ENCODE data around the gene LMBR1. TPM values are rescaled to one million over a fixed set of nuclear protein-coding genes. Genes with fewer than 3 reads are reported as not detected.

Gene LMBR1
- total RNA-seq, 1 donor from 2014 or later = 49.7 TPM

DNA sequence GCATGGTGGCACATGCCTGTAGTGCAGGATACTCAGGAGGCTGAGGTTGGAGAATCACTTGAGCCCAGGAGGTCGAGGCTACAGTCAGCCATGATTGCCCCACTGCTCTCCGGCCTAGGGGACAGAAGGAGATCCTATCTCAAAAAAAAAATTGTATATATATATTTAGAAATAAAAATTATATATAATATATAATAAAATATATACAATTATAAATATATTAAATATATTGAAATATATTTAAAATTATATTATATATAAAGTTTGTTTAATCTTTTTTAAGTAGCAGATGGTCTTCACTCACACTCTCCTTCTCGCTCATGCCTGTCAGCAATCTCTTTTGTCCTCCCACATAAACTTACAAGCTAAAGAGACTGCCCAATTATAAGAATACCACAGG, 58.5 kb downstream of the LMBR1 start:
- TF ChIP-seq EZH2 (IDR thresholded peaks at IDR 0.05; ENCODE audit: insufficient read depth, low read length) (no peak), CTCF (IDR thresholded peaks at IDR 0.05; ENCODE audit: insufficient read depth, low read depth, low read length) (no peak)
- no peak overlapping the region for H3K27ac ChIP-seq (ENCODE audit: low read depth, low read length)
- Mint-ChIP-seq H3K36me3 (ENCODE audit: low read depth, unreplicated experiment) (no peaks in the 10 kb centered on the region), H3K4me1 (ENCODE audit: low read depth, unreplicated experiment) (peaks cover 9% of the 10 kb centered on the region), H3K9me3 (ENCODE audit: unreplicated experiment) (no peaks in the 10 kb centered on the region), H3K27ac (ENCODE audit: unreplicated experiment) (no peak overlapping the region), H3K27me3 (ENCODE audit: low read depth, unreplicated experiment) (no peaks in the 10 kb centered on the region), H3K4me3 (ENCODE audit: unreplicated experiment) (no peak overlapping the region)
- H3K36me3 ChIP-seq (ENCODE audit: insufficient read depth, low read length) = no peaks in the 10 kb centered on the region
- DNase-seq (ENCODE audit: low read depth) = no peak
- H3K27me3 ChIP-seq (ENCODE audit: insufficient read depth, low read length) = no peaks in the 10 kb centered on the region
- H3K4me3 ChIP-seq (ENCODE audit: insufficient read depth, low read depth, low read length) = no peak overlapping the region
- no peak overlapping the region for H3K9ac ChIP-seq (ENCODE audit: low read length)
- no peaks in the 10 kb centered on the region for H3K4me1 ChIP-seq (ENCODE audit: insufficient read depth, low read length)
- no peaks in the 10 kb centered on the region for H3K9me3 ChIP-seq (ENCODE audit: insufficient read depth, low read depth, low read length)
- H2AFZ ChIP-seq (ENCODE audit: low read depth, low read length) = no peak overlapping the region
- H3K79me2 ChIP-seq (ENCODE audit: insufficient read depth, low read length) = no peaks in the 10 kb centered on the region
- FAIRE-seq = no peak
- H4K20me1 ChIP-seq (ENCODE audit: insufficient read depth, low read length) = peaks cover 1% of the 10 kb centered on the region
- no peak overlapping the region for H3K4me2 ChIP-seq (ENCODE audit: low read length)

DNA sequence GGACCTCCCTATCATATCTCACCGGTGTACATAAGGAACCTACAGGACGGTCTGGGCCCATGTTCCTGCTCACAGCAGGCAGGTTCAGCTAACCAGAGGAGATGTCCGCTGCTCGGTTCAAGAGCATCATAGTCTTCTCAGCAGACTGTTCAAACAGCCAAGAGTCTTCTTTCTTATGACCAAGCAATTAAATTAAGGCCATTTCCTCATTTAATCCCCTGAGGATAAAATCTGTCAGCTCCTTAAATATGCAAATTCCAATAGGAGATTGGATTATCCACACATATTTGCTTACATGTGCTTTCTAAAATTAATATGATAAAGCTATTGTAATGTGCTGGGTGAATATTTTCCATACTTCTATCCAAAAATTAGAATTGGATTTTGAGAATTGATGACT, 59.7 kb downstream of the LMBR1 start:
- no peak for FAIRE-seq
- Histone ChIP-seq H3K9ac (ENCODE audit: low read length) (no peak overlapping the region), H3K79me2 (ENCODE audit: insufficient read depth, low read length) (no peaks in the 10 kb centered on the region), H3K27ac (ENCODE audit: low read depth, low read length) (no peak overlapping the region), H3K9me3 (ENCODE audit: insufficient read depth, low read depth, low read length) (no peaks in the 10 kb centered on the region), H2AFZ (ENCODE audit: low read depth, low read length) (no peak overlapping the region), H3K27me3 (ENCODE audit: insufficient read depth, low read length) (no peaks in the 10 kb centered on the region), H3K4me1 (ENCODE audit: insufficient read depth, low read length) (no peaks in the 10 kb centered on the region), H3K36me3 (ENCODE audit: insufficient read depth, low read length) (no peaks in the 10 kb centered on the region), H3K4me2 (ENCODE audit: low read length) (no peak overlapping the region), H4K20me1 (ENCODE audit: insufficient read depth, low read length) (no peaks in the 10 kb centered on the region), H3K4me3 (ENCODE audit: insufficient read depth, low read depth, low read length) (no peak overlapping the region)
- TF ChIP-seq EZH2 (IDR thresholded peaks at IDR 0.05; ENCODE audit: insufficient read depth, low read length) (no peak), CTCF (IDR thresholded peaks at IDR 0.05; ENCODE audit: insufficient read depth, low read depth, low read length) (no peak)
- Mint-ChIP-seq H3K27me3 (ENCODE audit: low read depth, unreplicated experiment) (no peaks in the 10 kb centered on the region), H3K36me3 (ENCODE audit: low read depth, unreplicated experiment) (peaks cover 3% of the 10 kb centered on the region), H3K27ac (ENCODE audit: unreplicated experiment) (no peak overlapping the region), H3K9me3 (ENCODE audit: unreplicated experiment) (no peaks in the 10 kb centered on the region), H3K4me1 (ENCODE audit: low read depth, unreplicated experiment) (peaks cover 9% of the 10 kb centered on the region), H3K4me3 (ENCODE audit: unreplicated experiment) (no peak overlapping the region)
- DNase-seq (ENCODE audit: low read depth) = no peak

- H3K36me3 Mint-ChIP-seq (ENCODE audit: low read depth, unreplicated experiment) = peaks cover 3% of the 10 kb centered on the region
- no peak for TF ChIP-seq EZH2 (IDR thresholded peaks at IDR 0.05; ENCODE audit: insufficient read depth, low read length)
- no peak for TF ChIP-seq CTCF (IDR thresholded peaks at IDR 0.05; ENCODE audit: insufficient read depth, low read depth, low read length)
- Histone ChIP-seq H4K20me1 (ENCODE audit: insufficient read depth, low read length) (no peaks in the 10 kb centered on the region), H3K79me2 (ENCODE audit: insufficient read depth, low read length) (no peaks in the 10 kb centered on the region), H3K36me3 (ENCODE audit: insufficient read depth, low read length) (no peaks in the 10 kb centered on the region), H3K9ac (ENCODE audit: low read length) (no peak overlapping the region), H2AFZ (ENCODE audit: low read depth, low read length) (no peak overlapping the region), H3K27ac (ENCODE audit: low read depth, low read length) (no peak overlapping the region), H3K4me3 (ENCODE audit: insufficient read depth, low read depth, low read length) (no peak overlapping the region), H3K4me1 (ENCODE audit: insufficient read depth, low read length) (no peaks in the 10 kb centered on the region), H3K4me2 (ENCODE audit: low read length) (no peak overlapping the region), H3K9me3 (ENCODE audit: insufficient read depth, low read depth, low read length) (no peaks in the 10 kb centered on the region), H3K27me3 (ENCODE audit: insufficient read depth, low read length) (no peaks in the 10 kb centered on the region)
- FAIRE-seq (peak; percentile 37), DNase-seq (ENCODE audit: low read depth) (no peak)
- H3K27me3 Mint-ChIP-seq (ENCODE audit: low read depth, unreplicated experiment) = no peaks in the 10 kb centered on the region
- H3K4me1 Mint-ChIP-seq (ENCODE audit: low read depth, unreplicated experiment) = peaks cover 9% of the 10 kb centered on the region
- H3K27ac Mint-ChIP-seq (ENCODE audit: unreplicated experiment) = no peak overlapping the region
- H3K9me3 Mint-ChIP-seq (ENCODE audit: unreplicated experiment) = no peaks in the 10 kb centered on the region
- H3K4me3 Mint-ChIP-seq (ENCODE audit: unreplicated experiment) = no peak overlapping the region
Measured at GRCh38 chr7:156832195-156832877, 60.6 kb downstream of the LMBR1 start.

Data from astrocyte (in vitro differentiated cells and primary cell).